RCC 7860 (cell line): ENCODE measurements around the gene PRDM15.

Experiments
- DNase-seq: peaks from one replicate; pipeline ENCODE4 v3.0.0-alpha.2; 2015; ENCODE audit warnings: low spot score
- FAIRE-seq: peaks from 2 replicates; lab custom pipeline; 2012; peaks lifted over from hg19 to GRCh38; lab: Jason Lieb, UNC

The PRDM15 gene

GRCh38 chr21:41754479-41754891 is 124.7 kb downstream of the PRDM15 start:
- FAIRE-seq (no peak), DNase-seq (no peak)

DNA sequence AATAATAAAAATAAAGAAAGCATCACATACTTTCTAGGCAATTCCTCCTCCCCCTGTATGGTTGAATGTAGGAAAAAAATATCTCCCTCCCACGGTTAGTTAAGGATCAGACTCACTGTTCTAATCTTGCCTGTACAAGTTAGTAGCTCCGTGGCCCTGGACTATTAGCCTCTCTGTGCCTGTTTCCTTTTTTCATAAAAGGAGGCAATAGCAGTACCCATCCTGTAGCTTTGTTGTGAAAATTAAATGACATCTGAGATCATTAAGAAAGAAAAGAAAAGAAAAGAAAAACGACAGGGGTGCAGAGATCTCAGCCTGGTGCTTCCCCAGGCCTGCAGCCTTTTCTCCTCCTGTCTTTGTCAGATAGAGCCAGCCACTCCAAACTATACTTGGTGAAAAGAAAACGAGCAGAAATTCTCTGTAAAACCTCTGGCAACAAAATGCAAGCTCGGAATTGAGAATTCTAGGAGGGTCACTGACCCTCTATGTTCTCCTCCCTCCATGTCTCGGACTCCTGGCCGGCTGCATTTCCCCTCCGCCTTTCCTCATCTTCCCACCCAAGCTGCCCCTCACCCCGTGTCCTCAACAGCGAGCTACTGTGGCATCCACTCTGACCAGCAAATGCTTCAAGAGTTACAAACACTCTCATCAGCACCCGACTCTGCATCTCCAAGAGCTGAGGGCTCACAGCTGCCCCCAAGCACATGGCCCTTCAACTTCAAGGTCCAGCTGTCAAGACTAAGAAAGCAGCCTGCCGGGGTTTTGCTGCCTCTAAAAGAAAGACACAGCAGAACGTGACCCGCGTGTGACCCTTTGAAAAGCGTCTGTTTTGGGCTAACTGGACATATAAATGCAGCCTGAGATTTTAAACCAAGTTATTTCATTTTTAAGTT is 125.9 kb downstream of the PRDM15 start:
- FAIRE-seq (no peak), DNase-seq (no peak)

- FAIRE-seq (peak; percentile 88), DNase-seq (peak; percentile 76)
Observed at GRCh38 chr21:41752231-41752681, 126.9 kb downstream of the PRDM15 start.

DNA sequence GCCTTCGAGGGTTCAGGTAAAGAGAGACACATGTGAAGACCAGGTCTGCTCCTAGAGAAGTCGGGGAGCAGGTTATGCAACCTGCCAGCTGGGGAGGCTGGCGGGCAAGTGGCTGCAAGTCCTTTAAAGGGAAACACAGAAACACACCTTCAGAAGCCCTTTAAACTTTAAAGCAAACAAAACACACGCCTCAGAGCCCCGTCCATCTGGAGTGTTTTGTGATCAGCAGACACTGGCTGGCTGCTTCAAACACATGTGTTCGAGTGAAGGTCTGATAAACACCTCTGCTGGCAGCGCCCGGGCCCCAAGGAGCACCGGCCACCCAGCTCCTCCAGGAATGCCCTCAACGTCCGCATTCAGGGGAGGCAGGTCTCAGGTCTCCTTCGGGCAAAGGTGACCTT is 127.5 kb downstream of the PRDM15 start:
- DNase-seq (no peak), FAIRE-seq (no peak)

GRCh38 chr21:41750532-41751151 is 128.5 kb downstream of the PRDM15 start:
- FAIRE-seq, result no peak
- DNase-seq, result no peak

- FAIRE-seq (no peak), DNase-seq (peak; percentile 67)
Observed at GRCh38 chr21:41750051-41750450, 129.1 kb downstream of the PRDM15 start.

GRCh38 chr21:41749286-41749685 is 129.9 kb downstream of the PRDM15 start:
- FAIRE-seq (no peak), DNase-seq (no peak)
